ENCODE measurements around the gene HDAC4.

HDAC4 gene

GRCh38 chr2:239396881-239397681 is 3.7 kb downstream of the HDAC4 start:
- DNase-seq, result no peak

GRCh38 chr2:239395524-239395923 is 5.3 kb downstream of the HDAC4 start:
- no peak for DNase-seq

- DNase-seq, result no peak
Measured at GRCh38 chr2:239394978-239395377, 5.8 kb downstream of the HDAC4 start.

GRCh38 chr2:239394346-239394945 is 6.4 kb downstream of the HDAC4 start:
- DNase-seq, result no peak

- DNase-seq, result peak; percentile 41
Measured at GRCh38 chr2:239393941-239394340, 6.9 kb downstream of the HDAC4 start.

- DNase-seq, result no peak
Measured at GRCh38 chr2:239393388-239393940, 7.4 kb downstream of the HDAC4 start.

- DNase-seq, result no peak
Measured at GRCh38 chr2:239392688-239393387, 8.0 kb downstream of the HDAC4 start.

- DNase-seq, result no peak
Measured at GRCh38 chr2:239392072-239392357, 8.8 kb downstream of the HDAC4 start.

GRCh38 chr2:239391286-239392071 is 9.3 kb downstream of the HDAC4 start:
- DNase-seq, result no peak

GRCh38 chr2:239390546-239391285 is 10.1 kb downstream of the HDAC4 start:
- no peak for DNase-seq

GRCh38 chr2:239389414-239390329 is 11.1 kb downstream of the HDAC4 start:
- no peak for DNase-seq

GRCh38 chr2:239388236-239389151 is 12.3 kb downstream of the HDAC4 start:
- no peak for DNase-seq

- DNase-seq, result no peak
Measured at GRCh38 chr2:239387811-239388210, 13.0 kb downstream of the HDAC4 start.

- DNase-seq, result no peak
Measured at GRCh38 chr2:239386872-239387445, 13.9 kb downstream of the HDAC4 start.

- no peak for DNase-seq
Measured at GRCh38 chr2:239386001-239386670, 14.7 kb downstream of the HDAC4 start.

GRCh38 chr2:239385096-239386000 is 15.5 kb downstream of the HDAC4 start:
- no peak for DNase-seq

- DNase-seq, result no peak
Measured at GRCh38 chr2:239383759-239384156, 17.1 kb downstream of the HDAC4 start.
